Activated naive CD8-positive, alpha-beta T cell (primary cell): ENCODE measurements around the gene DLG2.

Source experiments
- H3K27ac Mint-ChIP-seq: one replicate; pipeline ENCODE4 v1.8.0; 2021; ENCODE audit warnings: mixed read lengths
- H3K27me3 Mint-ChIP-seq: one replicate; pipeline ENCODE4 v1.8.0; 2021; ENCODE audit warnings: mixed read lengths
- H3K36me3 Mint-ChIP-seq: one replicate; pipeline ENCODE4 v1.8.0; 2021; ENCODE audit warnings: mixed read lengths
- H3K4me1 Mint-ChIP-seq: one replicate; pipeline ENCODE4 v1.8.0; 2021; ENCODE audit warnings: low read depth, mixed read lengths
- H3K4me3 Mint-ChIP-seq: one replicate; pipeline ENCODE4 v1.8.0; 2021; ENCODE audit warnings: mild to moderate bottlenecking, mixed read lengths
- H3K9me3 Mint-ChIP-seq: one replicate; pipeline ENCODE4 v1.8.0; 2021; ENCODE audit warnings: low read depth, mixed read lengths

Gene DLG2

GRCh38 chr11:84947070-84947469 is 680.1 kb downstream of the DLG2 start:
- Mint-ChIP-seq H3K27ac (no peak overlapping the region), H3K36me3 (peaks cover 7% of the 10 kb centered on the region), H3K4me1 (no peaks in the 10 kb centered on the region), H3K27me3 (no peaks in the 10 kb centered on the region), H3K4me3 (no peak overlapping the region), H3K9me3 (peaks cover 18% of the 10 kb centered on the region)

GRCh38 chr11:84930863-84931262 is 696.3 kb downstream of the DLG2 start:
- Mint-ChIP-seq H3K27ac (no peak overlapping the region), H3K9me3 (peaks cover 22% of the 10 kb centered on the region), H3K36me3 (no peaks in the 10 kb centered on the region), H3K27me3 (no peaks in the 10 kb centered on the region), H3K4me3 (no peak overlapping the region), H3K4me1 (no peaks in the 10 kb centered on the region)

- Mint-ChIP-seq H3K4me1 (no peaks in the 10 kb centered on the region), H3K36me3 (no peaks in the 10 kb centered on the region), H3K4me3 (no peak overlapping the region), H3K27me3 (no peaks in the 10 kb centered on the region), H3K9me3 (peaks cover 15% of the 10 kb centered on the region), H3K27ac (no peak overlapping the region)
These were observed 697.4 kb downstream of the DLG2 start for GRCh38 chr11:84929738-84930137.

- Mint-ChIP-seq H3K27me3 (no peaks in the 10 kb centered on the region), H3K9me3 (no peaks in the 10 kb centered on the region), H3K4me1 (no peaks in the 10 kb centered on the region), H3K4me3 (no peak overlapping the region), H3K36me3 (no peaks in the 10 kb centered on the region), H3K27ac (no peak overlapping the region)
These were observed 702.9 kb downstream of the DLG2 start for GRCh38 chr11:84924154-84924692.

GRCh38 chr11:84923489-84923888 is 703.7 kb downstream of the DLG2 start:
- H3K4me3 Mint-ChIP-seq: no peak overlapping the region
- H3K9me3 Mint-ChIP-seq: peaks cover 3% of the 10 kb centered on the region
- no peaks in the 10 kb centered on the region for H3K36me3 Mint-ChIP-seq

GRCh38 chr11:84922836-84923235 is 704.3 kb downstream of the DLG2 start:
- Mint-ChIP-seq H3K27me3 (no peaks in the 10 kb centered on the region), H3K4me3 (no peak overlapping the region), H3K9me3 (peaks cover 9% of the 10 kb centered on the region), H3K27ac (no peak overlapping the region), H3K4me1 (no peaks in the 10 kb centered on the region), H3K36me3 (no peaks in the 10 kb centered on the region)

More at GRCh38 chr11:84923489-84923888, 703.7 kb downstream of the DLG2 start:
- Mint-ChIP-seq H3K27ac (no peak overlapping the region), H3K4me1 (no peaks in the 10 kb centered on the region), H3K27me3 (no peaks in the 10 kb centered on the region)

- Mint-ChIP-seq H3K27me3 (no peaks in the 10 kb centered on the region), H3K27ac (no peak overlapping the region), H3K4me3 (no peak overlapping the region)
These were observed 704.8 kb downstream of the DLG2 start for GRCh38 chr11:84922212-84922805.

GRCh38 chr11:84914511-84914910 is 712.6 kb downstream of the DLG2 start:
- no peaks in the 10 kb centered on the region for H3K27me3 Mint-ChIP-seq
- peaks cover 19% of the 10 kb centered on the region for H3K9me3 Mint-ChIP-seq
- no peak overlapping the region for H3K27ac Mint-ChIP-seq
- H3K4me3 Mint-ChIP-seq: no peak overlapping the region
- H3K4me1 Mint-ChIP-seq: no peaks in the 10 kb centered on the region
- no peaks in the 10 kb centered on the region for H3K36me3 Mint-ChIP-seq

More at GRCh38 chr11:84922212-84922805, 704.8 kb downstream of the DLG2 start:
- Mint-ChIP-seq H3K4me1 (no peaks in the 10 kb centered on the region), H3K9me3 (peaks cover 13% of the 10 kb centered on the region), H3K36me3 (no peaks in the 10 kb centered on the region)

GRCh38 chr11:84909740-84910139 is 717.4 kb downstream of the DLG2 start:
- Mint-ChIP-seq H3K9me3 (no peaks in the 10 kb centered on the region), H3K27ac (no peak overlapping the region), H3K36me3 (no peaks in the 10 kb centered on the region), H3K4me3 (no peak overlapping the region), H3K4me1 (no peaks in the 10 kb centered on the region), H3K27me3 (no peaks in the 10 kb centered on the region)

- Mint-ChIP-seq H3K9me3 (no peaks in the 10 kb centered on the region), H3K36me3 (no peaks in the 10 kb centered on the region), H3K27ac (no peak overlapping the region), H3K27me3 (no peaks in the 10 kb centered on the region), H3K4me3 (no peak overlapping the region), H3K4me1 (no peaks in the 10 kb centered on the region)
These were observed 720.1 kb downstream of the DLG2 start for GRCh38 chr11:84906995-84907394.

- no peak overlapping the region for H3K4me3 Mint-ChIP-seq
- H3K36me3 Mint-ChIP-seq: no peaks in the 10 kb centered on the region
- H3K27ac Mint-ChIP-seq: no peak overlapping the region
- no peaks in the 10 kb centered on the region for H3K27me3 Mint-ChIP-seq
- H3K9me3 Mint-ChIP-seq: no peaks in the 10 kb centered on the region
- H3K4me1 Mint-ChIP-seq: no peaks in the 10 kb centered on the region
These were observed 721.7 kb downstream of the DLG2 start for GRCh38 chr11:84905411-84905810.

GRCh38 chr11:84902445-84902844 is 724.7 kb downstream of the DLG2 start:
- Mint-ChIP-seq H3K4me1 (no peaks in the 10 kb centered on the region), H3K27me3 (no peaks in the 10 kb centered on the region), H3K36me3 (no peaks in the 10 kb centered on the region), H3K9me3 (peaks cover 8% of the 10 kb centered on the region), H3K27ac (no peak overlapping the region), H3K4me3 (no peak overlapping the region)

GRCh38 chr11:84901991-84902390 is 725.2 kb downstream of the DLG2 start:
- H3K36me3 Mint-ChIP-seq: no peaks in the 10 kb centered on the region
- no peak overlapping the region for H3K27ac Mint-ChIP-seq
- no peaks in the 10 kb centered on the region for H3K4me1 Mint-ChIP-seq
- no peak overlapping the region for H3K4me3 Mint-ChIP-seq
- H3K27me3 Mint-ChIP-seq: no peaks in the 10 kb centered on the region
- peaks cover 8% of the 10 kb centered on the region for H3K9me3 Mint-ChIP-seq

- Mint-ChIP-seq H3K27ac (no peak overlapping the region), H3K27me3 (no peaks in the 10 kb centered on the region), H3K36me3 (no peaks in the 10 kb centered on the region), H3K4me3 (no peak overlapping the region), H3K4me1 (no peaks in the 10 kb centered on the region), H3K9me3 (peaks cover 8% of the 10 kb centered on the region)
These were observed 727.4 kb downstream of the DLG2 start for GRCh38 chr11:84899740-84900139.

GRCh38 chr11:84899134-84899533 is 728.0 kb downstream of the DLG2 start:
- Mint-ChIP-seq H3K27ac (no peak overlapping the region), H3K4me1 (no peaks in the 10 kb centered on the region), H3K36me3 (no peaks in the 10 kb centered on the region), H3K4me3 (no peak overlapping the region), H3K9me3 (peaks cover 11% of the 10 kb centered on the region), H3K27me3 (no peaks in the 10 kb centered on the region)

- no peak overlapping the region for H3K27ac Mint-ChIP-seq
- no peaks in the 10 kb centered on the region for H3K4me1 Mint-ChIP-seq
- H3K9me3 Mint-ChIP-seq: peaks cover 12% of the 10 kb centered on the region
- no peaks in the 10 kb centered on the region for H3K27me3 Mint-ChIP-seq
- no peak overlapping the region for H3K4me3 Mint-ChIP-seq
- no peaks in the 10 kb centered on the region for H3K36me3 Mint-ChIP-seq
These were observed 732.5 kb downstream of the DLG2 start for GRCh38 chr11:84894666-84895065.
